ENCODE measurements around the gene EME2.
"Not testable (repeated sequence)": the region's sequence is repeated elsewhere in the genome, so short reads cannot be mapped to it uniquely, and the experiment has no call there.

EME2 gene, protein sequence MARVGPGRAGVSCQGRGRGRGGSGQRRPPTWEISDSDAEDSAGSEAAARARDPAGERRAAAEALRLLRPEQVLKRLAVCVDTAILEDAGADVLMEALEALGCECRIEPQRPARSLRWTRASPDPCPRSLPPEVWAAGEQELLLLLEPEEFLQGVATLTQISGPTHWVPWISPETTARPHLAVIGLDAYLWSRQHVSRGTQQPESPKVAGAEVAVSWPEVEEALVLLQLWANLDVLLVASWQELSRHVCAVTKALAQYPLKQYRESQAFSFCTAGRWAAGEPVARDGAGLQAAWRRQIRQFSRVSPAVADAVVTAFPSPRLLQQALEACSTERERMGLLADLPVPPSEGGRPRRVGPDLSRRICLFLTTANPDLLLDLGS

DNA sequence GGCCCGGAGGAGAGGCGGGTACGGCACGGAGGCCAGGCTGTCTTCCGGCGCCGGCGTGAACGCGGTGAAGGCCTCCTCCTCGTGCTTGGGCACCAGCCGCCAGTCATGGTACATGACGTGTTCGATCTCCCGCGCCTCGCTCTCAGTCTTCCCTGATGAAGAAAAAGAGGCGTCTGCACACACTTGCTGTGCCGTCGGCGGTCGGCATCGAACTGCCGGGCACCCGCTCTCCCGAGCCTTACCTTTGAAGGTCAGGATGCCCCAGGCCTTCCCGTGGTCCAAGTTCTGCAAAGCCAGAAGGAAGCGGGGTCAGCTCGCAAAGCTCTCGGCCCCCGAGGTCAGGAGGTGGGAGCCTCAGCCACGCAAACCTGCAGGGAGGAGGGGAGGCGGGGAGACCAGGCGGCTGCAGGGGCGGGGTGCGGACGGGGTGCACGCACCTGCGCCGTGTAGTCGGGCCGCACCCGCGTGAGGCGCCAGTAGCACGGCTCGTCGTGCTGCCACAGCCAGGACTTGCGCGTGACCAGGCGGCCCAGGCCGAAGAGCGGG is at the start of gene EME2:
TSS of gene EME2 (plus strand) at position 449 of the 546 bp plus-strand sequence. CDS start 418 bp downstream, outside the sequence.
- DNase-seq = peak in 1 of 2 experiments; percentile 2

DNA sequence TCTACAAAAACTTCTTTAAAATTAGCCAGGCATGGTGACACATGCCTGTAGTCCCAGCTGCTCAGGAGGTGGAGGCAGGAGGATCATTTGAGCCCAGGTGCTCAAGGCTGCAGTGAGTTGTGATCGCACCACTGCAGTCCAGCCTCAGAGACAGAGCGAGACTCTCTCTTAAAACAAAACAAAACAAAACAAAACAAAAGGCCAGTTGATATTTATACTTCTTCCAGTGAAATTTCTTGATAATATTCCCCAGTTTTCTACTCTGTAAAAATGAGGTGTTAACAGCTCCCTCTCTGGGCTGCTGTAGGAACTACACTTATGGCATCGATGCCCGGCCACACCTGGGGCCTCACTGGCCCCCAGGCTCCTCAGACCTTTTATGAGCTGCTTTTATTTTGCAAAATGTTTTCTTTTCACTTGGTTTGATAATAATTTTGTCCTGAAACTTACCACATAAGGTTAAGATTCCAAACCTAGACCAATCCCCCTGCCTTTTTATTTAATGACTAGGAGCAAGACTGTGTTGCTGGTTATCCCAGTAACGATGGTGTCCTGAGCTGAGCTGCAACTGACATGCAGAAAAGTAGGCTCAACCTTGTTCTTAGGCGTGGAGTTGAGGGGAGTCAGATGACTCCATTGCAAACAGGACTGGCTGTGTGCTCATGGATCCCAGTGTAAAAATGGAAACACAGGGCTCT is 49.0 kb upstream of the EME2 start:
- DNase-seq = peak in 1 of 2 experiments; percentile 15

- DNase-seq = no peak
These were observed 48.1 kb upstream of the EME2 start for GRCh38 chr16:1724491-1724890.

DNA sequence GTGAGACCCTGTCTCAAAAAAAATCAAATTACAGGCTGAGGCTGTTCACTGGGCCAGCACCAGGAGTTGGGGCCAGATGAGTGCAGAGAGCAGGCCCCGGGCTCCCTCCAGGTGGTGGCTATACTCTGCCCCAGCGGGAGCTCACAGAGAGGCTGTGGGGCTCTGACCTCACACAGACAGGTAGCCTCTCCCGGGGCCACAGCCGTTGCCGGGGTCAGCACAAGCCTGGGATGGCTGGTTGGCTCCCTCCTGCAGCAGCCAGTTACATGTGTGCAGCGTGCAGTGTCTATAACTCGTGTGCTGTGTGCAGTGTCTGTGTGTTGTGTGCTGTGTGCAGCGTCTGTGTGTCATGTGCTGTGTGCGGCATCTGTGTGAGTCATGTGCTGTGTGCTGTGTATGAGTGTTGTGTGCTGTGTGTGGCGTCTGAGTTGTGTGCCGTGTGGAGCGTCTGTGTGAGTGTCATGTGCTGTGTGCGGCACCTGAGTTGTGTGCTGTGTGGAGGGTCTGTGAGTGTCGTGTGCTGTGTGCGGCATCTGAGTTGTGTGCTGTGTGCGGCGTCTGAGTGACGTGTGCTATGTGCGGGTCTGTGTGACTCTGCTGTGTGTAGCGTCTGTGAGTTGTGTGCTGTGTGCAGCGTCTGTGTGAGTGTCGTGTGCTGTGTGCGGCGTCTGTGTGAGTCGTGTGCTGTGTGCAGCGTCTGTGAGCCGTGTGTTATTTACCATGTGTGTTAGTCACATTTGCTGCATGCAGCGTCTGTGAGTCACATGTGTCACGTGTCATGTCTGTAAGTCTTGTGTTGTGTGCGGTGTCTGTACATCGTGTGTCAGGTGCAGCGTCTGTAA is 45.7 kb upstream of the EME2 start:
- DNase-seq = no peak

DNA sequence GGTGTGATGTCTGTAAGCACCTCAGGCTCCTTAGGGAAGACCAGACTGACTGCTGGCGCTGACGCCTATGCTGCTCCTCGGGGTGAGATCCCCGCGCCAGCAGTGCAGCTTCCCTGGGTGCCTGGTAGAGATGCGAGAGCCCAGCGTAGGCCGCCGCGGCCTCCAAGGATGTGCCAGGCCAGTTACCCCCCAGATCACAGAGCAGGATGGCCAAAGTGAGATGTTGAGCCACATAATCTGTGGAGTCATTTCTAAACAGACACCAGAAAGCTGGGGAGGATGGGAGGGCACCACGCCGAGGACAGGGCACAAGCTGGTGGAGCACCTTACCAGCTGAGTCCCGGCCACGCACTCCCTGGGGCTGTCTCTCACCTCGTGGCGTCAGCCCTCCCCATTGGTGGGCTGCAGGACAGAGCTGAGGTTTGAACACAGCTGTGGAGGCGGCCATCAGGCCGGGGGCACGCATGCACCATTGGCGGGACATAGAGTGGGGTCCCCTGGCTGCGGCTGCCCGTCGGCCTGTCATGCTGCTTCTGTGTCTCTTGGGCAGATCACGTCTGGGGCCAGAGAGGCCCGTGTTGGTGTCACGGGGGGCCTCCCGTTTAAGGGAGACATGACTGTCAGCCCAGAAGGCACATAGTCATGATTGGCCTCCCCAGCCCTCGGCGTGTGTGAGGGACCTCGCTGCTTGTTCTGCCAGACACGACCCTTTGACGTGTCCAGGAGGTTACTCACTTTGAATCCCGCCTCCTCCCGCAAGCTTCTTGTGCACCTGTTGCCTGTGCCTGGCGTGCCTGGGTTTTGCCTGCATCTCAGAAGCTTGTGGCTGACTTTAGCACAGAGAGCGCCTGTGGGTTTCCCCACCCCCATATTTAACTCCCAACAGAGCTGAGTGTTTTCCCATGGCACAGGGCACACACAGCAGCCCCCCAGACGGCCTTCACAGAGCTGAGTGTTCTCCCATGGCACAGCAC is 44.7 kb upstream of the EME2 start:
- no peak for DNase-seq

DNA sequence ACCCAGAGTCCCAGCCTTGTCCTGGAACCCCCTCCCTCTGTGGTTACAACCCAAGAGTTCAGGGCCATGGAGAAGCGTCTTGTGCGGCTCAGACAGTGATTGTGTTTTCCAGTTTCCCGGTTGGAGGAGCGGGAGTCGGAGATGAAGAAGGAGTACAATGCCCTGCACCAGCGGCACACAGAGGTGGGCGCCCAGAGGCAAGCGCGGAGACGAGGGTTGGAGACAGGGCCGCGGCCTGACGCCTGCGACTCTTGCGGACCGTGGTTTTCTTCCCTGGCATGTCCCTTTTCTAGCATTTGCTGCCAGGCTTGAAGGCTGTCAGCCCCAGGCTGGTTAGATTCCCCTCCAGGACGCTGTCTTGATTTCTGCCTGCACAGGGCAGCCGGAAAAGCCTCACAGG is 43.6 kb upstream of the EME2 start:
- no peak for DNase-seq

- no peak for DNase-seq
These were observed 43.2 kb upstream of the EME2 start for GRCh38 chr16:1729445-1729844.

DNA sequence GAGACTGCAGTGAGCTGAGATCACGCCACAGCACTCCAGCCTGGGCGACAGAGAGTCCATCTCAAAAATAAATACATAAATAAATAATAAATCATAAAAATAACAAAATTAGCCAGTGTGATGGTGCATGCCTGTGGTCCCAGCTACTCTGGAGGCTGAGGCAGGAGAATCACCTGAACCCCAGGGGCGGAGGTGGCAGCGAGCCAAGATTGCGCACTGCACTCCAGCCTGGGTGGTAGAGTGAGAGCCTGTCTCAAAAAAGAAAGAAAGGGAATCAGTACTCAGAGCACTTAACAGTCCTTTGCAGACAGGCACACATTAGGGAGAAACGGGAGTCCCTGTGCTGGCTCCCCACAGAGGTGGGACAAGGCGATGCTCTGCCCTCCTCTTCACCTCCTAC is 41.5 kb upstream of the EME2 start:
- DNase-seq = no peak

GRCh38 chr16:1731603-1732002 is 41.0 kb upstream of the EME2 start:
- no peak for DNase-seq

DNA sequence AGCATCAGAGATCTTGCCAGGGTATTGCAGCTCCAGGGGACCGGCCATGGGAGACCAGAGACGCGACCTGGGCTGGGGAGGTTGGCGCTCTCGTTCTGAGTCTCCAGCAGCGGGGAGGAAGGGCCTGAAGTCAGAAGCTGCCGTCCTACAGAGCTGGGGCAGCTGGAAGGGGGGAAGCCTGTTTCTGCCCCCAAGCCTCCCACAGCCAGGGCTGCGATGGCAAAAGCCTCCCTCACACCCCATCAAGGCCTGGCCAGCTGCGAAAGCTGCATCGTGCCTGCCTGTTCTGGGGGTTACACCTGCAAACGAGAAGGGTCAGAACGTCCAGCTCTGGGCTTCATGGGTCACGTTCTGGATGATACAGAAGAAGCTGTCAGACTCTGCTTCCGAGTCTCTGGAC is 40.5 kb upstream of the EME2 start:
- DNase-seq = no peak

GRCh38 chr16:1732551-1732987 is 40.0 kb upstream of the EME2 start:
- DNase-seq = not testable (repeated sequence)

DNA sequence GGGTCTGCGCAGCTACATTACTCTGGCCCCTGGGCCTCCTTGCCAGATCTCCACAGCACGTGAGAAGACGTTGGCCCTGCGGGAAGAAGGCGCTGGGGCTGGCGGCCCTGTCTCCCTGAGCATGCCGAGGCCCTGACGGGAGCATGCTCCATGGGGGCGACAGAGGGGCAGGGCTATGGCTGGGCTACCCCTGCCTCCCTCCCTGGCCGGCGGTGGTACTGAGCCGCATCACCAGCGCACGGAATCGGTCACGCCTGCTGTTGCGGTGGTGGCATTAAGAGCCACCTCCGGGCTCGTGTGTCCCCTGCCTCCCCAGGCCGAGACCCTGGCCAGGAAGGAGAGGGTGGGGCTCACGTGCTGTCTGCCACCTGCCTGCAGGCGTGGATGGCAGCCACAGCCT is 38.5 kb upstream of the EME2 start:
- no peak for DNase-seq

DNA sequence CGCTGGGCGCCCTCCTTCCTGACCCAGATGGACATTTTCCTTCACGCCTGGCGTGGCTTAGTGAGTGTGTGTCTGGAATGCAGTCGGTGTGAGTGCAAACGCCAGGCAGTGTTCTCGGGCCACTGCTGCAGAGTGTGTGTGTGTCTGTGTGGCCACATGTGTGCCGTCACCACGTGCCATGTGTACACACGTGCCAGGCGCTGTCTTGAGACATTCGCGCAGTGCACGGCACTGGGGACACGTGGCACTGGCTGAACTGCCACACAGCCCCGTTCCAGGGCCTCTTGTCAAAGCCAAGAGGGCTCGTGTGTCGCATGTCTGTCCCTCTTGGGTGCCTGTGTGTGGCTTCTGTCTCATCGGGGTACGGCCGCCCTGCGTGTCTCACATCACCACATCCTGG is 37.8 kb upstream of the EME2 start:
- DNase-seq = no peak

- no peak for DNase-seq
These were observed 32.4 kb upstream of the EME2 start for GRCh38 chr16:1740234-1740633.

GRCh38 chr16:1740781-1741490 is 31.7 kb upstream of the EME2 start:
- no peak for DNase-seq

- no peak for DNase-seq
These were observed 31.0 kb upstream of the EME2 start for GRCh38 chr16:1741553-1742165.

- DNase-seq = no peak
These were observed 29.0 kb upstream of the EME2 start for GRCh38 chr16:1743376-1744337.

DNA sequence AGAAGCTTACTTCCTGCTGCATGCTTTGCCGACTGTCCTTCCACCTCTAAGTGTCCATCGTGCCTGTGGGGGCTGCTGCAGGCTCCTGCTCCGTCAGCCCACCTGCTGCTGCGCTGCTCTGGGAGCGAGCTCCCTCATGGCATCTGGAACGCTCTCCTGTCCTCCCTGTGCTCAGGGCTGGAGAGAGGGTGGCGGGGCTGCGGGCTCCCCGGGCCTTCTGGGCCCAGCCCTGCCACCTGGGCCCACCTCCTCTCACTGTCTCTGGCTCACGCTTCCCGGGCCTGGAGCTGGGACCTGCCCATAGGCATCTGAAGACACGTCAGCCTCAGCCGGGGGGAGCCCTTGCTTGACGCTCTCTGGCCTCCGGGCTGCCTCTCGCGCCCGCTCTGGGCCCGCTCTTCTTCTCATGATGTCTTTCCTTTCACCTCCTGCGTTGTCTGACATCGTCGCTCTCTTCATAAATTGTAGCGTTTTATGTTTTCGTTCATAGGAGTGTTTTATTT is 28.2 kb upstream of the EME2 start:
- no peak for DNase-seq

- no peak for DNase-seq
These were observed 27.3 kb upstream of the EME2 start for GRCh38 chr16:1745181-1745899.
